ENCODE data around the gene PRPF40B.

PRPF40B gene

GRCh38 chr12:49643135-49643534, 19.8 kb downstream of the PRPF40B start:
- TF ChIP-seq, protein P1, sequence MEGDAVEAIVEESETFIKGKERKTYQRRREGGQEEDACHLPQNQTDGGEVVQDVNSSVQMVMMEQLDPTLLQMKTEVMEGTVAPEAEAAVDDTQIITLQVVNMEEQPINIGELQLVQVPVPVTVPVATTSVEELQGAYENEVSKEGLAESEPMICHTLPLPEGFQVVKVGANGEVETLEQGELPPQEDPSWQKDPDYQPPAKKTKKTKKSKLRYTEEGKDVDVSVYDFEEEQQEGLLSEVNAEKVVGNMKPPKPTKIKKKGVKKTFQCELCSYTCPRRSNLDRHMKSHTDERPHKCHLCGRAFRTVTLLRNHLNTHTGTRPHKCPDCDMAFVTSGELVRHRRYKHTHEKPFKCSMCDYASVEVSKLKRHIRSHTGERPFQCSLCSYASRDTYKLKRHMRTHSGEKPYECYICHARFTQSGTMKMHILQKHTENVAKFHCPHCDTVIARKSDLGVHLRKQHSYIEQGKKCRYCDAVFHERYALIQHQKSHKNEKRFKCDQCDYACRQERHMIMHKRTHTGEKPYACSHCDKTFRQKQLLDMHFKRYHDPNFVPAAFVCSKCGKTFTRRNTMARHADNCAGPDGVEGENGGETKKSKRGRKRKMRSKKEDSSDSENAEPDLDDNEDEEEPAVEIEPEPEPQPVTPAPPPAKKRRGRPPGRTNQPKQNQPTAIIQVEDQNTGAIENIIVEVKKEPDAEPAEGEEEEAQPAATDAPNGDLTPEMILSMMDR (IDR thresholded peaks at IDR 0.05): no peak

- TF ChIP-seq, protein P1 (IDR thresholded peaks at IDR 0.05): no peak
These were observed 20.7 kb downstream of the PRPF40B start for GRCh38 chr12:49643961-49644619.

DNA sequence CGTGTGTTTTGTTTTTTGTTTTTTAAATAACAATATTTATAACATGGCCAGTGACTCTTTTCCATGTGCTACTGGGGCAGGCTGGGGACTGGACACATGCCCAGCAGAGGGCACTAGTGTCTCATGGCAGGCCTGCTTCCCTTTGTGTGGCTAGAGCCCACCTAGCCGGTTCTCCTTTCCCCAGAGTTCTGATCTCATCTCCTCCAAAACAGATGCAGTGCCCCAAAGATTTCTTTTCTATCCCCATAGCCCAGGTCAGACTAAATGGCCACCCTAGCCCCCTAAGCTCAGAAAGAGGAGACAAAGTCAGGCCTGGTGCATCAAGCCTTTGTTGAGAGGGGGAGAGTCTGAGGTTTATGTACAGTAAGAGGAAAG, 21.2 kb downstream of the PRPF40B start:
- TF ChIP-seq, protein P1 (IDR thresholded peaks at IDR 0.05): peak; percentile 96

DNA sequence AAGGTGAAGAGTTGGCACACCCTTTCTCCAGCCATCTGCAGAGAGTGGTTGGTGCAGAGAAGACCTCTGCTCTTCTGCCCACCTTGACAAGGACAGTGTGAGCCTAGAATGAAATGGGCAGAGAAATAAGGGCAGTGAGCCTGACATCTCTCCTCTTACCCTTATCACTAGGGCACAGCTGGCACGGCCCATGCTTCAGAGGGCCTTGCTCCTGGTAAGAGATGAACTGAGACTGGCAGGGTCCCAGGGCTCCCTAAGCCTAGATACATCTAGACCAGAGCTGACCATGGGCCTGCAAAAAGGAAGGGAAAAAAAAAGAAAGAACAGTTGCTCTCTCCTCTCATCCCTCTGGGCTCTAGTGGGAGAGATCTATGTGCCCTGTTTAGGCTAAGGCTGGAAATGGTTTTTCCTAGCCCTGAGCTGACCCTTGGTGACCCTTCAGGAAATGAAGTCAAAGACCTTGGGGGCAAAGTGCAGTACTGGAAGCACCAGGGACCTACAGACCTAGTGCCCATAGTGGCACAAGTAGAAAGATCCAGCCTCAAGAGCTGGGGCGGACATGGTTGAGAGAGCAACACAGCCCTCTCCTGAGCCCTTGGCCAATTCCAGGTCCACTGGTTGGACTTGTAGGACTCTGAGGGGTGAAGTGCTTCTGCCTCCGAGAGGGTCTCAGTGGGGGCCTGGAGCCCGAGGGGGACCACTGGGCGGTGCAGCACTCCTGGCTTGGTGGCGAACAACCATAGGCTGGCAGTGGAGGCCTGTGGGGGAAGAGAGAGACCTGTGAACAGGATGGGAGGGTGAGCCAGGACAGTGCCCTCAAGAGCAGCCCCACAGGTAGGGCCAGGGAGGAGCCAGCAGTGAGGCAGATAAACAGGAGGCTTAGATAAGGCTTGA, 22.0 kb downstream of the PRPF40B start:
- TF ChIP-seq, protein P1 (IDR thresholded peaks at IDR 0.05): no peak

DNA sequence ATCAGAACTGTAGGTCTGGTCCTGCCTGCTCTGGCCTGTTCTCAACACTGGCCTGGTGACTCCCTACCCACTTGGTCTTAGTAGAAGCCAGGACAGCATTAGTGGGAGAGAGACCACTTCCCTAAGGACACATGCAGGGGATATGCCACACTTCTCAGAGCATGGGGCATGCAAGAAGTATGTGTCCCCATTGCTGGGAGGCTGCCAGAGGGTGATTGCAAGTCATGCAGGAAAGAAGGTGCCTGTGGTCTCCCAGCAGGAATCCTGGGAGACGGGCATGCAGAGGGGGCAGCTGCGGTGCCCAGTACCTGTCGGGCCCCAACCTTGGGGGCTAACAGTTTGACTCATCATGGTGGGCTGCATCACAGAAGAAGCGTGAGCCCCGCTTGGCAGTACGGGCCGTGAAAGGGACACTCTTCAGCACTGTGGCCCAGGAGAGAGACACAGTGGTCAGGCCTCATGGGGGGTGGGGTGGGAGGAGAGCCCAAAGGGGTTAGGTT, 23.0 kb downstream of the PRPF40B start:
- TF ChIP-seq, protein P1 (IDR thresholded peaks at IDR 0.05): no peak

GRCh38 chr12:49646871-49647654, 23.7 kb downstream of the PRPF40B start:
- TF ChIP-seq, protein P1 (IDR thresholded peaks at IDR 0.05): no peak

Data from LNCAP (cell line).